HG02642 (cell line): Measurements from ENCODE around the gene CAMKMT.

ENCODE experiments used
- ATAC-seq: cut with Tn5 transposase; IDR thresholded peaks from one replicate; pipeline ENCODE4 v1.9.1; 2021; ENCODE audit warnings: mild to moderate bottlenecking; ENCODE audit not compliant: unreplicated experiment, poor library complexity

CAMKMT gene

DNA sequence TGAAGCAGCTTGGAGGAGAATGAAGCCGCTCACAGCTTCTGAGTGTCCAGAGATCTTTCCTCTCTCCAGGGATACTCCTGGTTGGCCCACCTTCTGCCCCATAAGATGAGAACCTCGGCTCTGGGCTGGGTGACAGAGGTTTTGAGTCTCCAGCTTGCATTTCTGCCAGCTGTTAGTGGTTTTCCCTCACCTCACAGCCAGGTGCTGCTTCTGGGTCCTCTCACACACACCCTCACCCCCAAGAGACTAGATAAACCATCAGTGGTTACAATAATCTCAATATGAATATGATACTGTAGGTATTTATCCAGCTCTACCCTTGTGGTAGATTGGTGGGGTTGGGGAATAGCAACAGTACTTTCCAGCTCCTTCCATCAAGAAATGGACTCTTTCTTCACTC is 418.0 kb downstream of the CAMKMT start:
- no peak for ATAC-seq

DNA sequence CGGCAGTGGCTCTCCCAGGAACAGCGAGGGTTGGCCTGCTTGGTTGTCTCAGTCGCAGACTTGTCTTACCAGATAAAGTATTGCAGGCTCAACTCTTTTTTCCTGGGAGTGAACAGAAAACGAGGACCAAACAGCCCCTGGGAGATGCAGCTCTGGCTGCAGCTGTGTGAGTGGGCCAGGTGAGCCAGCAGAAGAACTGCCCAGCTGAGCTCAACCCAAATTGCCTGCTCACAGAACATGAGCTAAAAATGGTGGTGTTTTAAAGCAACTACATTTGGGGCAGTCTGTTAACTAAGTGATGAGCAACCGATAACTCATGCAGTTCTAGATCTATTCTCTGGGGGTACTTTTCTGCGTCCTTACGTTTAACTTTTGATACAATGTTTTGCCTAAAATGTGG is 418.7 kb downstream of the CAMKMT start:
- no peak for ATAC-seq

DNA sequence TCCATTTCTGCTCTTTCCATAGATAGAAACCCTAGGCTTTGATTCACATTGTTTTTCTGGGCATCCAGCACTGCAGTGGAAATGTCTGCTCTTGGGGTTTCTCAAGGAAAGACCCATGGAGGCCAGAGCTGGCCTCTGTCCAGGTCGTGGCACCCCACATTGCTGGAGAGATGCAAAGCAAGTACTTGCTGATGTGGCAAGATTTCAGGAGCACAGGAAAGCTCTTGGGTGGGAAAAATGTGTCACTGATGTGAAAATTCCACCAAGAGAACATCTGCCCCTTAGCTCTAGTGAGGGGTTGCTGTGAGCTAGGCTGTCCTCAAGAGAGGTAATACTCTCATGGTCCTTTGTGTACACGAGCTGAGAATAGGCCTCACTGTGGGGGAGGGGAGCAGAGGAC is 423.7 kb downstream of the CAMKMT start:
- no peak for ATAC-seq

DNA sequence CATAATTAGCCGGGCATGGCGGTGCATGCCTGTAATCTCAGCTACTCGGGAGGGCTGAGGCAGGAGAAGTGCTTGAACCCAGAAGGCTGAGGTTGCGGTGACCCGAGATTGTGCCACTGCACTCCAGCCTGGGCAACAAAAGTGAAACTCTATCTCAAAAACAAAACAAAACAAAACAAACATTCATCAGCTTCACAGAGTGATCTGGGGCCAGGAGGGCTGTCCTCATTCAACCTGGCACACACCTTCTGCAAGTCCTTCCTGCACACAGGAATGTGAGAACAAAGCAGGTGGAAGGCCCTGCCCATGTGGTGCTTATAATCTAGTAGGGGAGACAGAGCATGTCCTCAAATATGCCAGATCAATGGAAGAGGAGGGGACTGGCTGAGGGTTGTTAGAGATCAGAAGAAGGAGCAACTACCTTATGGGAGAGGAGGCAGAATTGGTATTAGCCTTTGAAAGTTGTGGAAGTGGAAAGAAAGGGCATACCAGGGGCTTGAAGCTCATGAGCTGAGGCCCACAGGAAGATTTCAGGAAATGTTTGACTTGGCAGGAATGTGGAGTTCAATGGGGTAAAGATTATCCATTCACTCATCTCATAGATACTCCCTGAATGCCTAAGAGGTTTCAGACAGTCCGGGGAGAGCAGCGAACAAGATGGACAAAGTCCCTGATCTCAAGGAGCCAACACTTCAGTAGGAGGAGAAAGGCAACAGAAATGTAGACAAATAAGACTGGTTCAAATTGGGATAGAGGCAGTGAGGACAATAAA is 424.5 kb downstream of the CAMKMT start:
- ATAC-seq, result no peak

DNA sequence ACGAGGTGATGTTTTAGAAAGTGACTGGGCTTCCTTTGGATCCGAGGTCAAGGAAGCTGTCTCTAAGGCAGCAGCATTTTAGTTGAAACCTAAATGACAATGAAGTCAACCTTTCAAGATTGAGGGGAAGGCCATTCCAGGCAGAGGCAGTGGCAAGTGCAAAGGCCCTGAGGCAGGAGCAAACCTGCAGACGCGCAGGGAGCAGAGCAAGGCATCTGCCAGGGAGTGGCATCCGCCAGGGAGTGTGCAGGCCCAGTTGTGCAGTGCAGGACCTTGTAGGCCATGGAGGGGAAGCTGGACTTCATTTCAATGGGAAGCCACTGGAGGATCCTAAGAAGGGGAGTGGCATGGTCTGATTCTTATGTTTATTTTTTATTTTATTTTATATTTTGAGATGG is 425.1 kb downstream of the CAMKMT start:
- no peak for ATAC-seq

DNA sequence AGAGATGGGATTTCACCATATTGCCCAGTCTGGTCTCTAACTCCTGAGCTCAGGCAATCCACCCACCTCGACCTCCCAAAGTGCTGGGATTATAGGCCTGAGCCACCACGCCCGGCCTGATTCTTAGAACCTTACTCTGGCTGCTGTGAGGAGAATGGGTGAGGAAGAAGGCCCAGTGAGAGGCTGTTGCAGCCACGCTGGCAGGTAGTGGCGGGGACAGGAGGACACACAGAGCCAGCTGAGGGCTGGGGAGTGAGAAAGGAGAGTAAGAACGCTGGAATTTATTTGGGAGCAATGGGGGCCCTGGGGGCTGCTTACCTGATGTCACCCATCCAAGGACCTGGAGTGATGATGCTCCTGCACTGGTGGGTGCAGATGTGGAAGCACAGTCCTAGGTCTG is 425.9 kb downstream of the CAMKMT start:
- no peak for ATAC-seq

DNA sequence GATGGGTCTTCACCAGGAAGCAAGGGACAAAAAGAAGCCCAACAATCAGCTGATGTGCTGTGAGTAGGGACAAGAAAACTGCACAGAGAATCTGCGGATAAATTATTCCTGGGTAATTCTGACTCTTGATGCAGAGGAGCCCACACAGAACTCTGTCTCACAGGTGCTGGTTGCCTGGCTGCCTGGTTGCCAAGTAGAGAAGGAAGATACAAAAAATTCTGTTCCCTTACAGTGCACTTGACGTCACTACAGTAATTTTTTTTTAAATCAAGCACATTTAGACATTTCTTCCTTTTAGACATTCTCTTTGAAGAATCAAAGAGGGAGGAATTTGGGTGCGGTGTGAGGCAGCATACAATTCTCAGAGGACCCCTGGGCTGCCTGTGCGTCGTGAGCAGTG is 427.7 kb downstream of the CAMKMT start:
- ATAC-seq, result no peak

DNA sequence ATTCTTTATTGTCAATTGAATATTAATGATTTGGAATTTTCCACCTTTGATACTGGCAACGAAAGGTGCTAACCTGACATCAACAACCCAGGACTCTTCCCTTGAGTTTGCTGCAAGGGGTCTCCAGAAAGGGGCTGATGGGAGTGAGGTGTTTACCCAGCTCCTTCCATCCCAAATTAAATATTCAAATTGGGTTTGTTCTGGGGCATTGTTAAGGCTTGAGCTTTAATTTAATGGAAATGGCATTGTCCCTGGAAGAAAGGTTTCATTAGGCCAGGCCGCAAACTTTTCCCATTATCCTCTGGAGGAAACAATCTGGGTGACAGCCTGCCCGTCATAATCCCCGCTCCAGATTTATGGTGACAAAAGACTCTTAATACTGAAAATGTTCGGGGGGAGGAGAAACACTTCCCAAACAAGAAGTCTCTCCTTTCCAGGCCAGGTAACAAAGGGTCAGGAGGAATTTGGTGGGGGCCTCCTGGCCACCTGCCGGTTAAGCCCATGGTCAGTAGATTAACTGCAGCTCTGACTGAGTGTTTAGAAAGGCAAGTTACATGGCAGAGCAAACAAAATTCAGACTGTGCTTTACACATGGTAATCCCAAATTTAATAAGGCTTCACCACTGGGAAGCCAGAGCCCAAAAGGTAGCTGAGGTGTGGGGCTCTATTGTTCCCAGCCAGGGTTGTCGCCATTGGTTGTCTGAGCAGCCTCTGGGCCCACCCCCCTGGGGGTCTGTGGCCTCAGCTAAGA is 428.4 kb downstream of the CAMKMT start:
- ATAC-seq, result no peak

DNA sequence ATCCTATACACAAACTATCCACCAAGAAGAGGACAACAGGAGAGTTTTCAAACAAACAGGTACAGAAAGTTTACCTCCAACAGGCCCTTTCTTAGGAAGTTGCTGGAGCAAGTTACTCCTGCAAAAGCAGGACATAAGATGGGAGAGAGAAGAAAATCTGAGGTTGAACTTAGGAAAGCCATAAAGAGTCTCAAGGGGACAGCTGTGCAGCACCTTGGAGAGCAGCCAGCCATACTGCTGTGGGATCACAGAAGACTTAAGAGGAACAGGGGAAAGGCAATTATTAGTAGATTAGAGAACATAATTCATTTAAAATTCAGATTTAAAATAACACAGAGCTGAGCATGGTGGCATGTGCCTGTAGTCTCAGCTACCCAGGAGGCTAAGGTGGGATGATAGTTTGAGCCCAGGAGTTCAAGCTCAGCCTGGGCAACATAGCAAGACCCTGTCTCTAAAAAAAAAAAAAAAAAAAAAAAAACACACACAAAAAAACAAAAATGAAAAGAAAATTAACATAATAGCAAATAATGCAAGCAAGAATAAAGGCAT is 431.6 kb downstream of the CAMKMT start:
- ATAC-seq, result no peak

DNA sequence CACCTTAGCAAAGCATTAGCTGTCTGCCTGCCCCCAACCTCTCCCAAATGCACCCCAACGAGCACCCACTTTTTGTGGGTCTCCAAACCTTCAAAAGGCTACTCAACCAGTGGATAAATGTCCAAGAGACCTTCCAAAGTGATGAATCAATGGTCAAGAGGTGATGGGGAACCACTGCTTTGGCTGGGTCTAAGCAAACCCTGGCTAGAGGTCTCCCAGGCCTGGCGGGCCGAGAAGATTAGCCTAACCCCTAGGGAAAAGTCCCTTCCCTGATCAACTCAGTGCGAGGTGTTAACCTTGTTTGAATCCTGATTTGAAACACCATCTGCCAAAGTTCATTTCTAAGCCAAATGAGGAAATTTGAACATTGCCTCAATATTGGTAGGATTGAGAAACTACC is 435.0 kb downstream of the CAMKMT start:
- ATAC-seq, result no peak

DNA sequence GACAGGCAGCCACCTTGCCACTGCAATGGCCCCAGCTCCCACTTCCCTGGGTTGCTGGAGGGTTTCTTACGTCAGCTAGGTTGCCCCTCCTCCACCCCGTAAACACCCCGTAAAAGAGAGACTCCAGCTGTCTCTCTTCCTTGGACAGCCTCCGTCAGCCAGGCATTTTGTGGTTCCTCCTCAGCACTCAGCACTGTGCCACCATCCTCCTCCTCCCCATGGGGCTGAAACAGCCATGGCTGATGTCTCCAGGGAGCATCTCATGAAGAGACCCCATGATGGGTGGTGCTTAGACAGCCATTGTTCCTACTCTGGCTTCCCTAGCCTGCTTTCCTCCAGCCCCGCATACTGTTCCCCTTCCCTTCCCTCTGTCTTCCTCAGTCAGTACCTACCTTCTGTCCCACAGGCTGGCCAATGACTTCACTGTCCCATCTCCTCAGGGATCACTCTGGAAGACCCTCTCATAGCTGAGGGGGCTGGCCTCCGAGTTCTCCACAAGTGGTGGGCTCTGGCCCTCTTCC is 436.5 kb downstream of the CAMKMT start:
- ATAC-seq, result no peak

DNA sequence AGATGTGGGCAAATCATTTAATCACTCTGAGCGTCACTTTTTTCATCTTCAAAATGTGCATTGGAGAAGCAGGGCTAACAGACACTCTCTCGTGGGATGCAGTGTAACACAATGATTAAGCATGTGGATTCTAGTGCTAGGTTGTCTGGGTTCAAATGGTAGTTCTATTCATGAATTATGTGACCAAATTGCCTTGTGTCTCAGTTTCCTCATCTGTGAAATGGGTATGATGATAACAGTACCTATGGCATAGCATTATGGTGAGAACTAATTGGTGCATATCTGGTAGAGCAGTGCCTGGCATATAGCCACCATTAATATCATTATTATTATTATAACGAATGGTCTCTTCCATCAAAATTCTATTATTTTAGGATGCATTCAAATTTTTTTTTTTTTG is 437.4 kb downstream of the CAMKMT start:
- no peak for ATAC-seq

DNA sequence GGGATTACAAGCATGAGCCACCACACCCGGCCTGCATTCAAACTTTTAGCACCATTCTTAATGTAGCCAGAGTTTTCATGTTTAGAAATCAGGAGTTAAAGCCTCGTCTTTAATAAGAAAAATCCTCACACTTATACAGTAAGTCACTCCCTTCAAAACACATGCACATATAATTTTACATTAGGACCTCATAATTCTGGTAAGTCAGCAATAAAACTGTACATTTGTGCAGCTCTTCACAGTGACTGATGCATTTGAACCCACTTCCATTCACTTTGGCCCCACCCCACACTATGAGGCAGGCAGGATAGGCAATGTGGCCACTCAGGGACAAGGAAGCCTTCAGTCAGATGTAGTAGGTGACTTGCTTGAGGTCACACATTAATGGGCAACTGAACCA is 438.0 kb downstream of the CAMKMT start:
- no peak for ATAC-seq

DNA sequence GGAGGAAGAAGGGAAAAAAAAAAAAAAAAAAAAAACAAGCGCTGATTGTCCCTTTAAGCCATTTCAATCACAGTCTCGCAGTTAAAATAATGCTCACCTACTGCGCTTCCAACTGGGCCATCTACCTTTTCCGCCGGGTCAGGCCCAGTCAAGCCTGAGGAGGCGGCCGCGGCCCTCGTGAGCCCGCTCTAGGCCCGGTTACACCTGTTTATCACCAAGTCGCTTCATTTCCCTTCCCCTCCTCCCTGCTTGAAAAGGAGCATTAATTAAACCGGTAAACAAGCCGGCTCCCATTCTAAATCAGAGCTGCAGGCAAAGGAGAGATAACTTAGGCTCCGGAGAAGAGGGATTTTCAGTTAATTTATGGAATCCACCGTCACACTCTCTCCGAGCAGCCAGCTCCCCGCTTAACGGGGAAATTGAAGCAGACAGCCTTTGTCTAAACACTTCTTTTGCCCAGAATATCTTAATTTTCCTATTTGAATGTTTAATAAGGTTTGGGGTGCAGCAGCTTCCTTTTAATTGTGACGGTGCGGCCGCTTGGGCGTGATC is 439.6 kb downstream of the CAMKMT start:
- ATAC-seq, result no peak

DNA sequence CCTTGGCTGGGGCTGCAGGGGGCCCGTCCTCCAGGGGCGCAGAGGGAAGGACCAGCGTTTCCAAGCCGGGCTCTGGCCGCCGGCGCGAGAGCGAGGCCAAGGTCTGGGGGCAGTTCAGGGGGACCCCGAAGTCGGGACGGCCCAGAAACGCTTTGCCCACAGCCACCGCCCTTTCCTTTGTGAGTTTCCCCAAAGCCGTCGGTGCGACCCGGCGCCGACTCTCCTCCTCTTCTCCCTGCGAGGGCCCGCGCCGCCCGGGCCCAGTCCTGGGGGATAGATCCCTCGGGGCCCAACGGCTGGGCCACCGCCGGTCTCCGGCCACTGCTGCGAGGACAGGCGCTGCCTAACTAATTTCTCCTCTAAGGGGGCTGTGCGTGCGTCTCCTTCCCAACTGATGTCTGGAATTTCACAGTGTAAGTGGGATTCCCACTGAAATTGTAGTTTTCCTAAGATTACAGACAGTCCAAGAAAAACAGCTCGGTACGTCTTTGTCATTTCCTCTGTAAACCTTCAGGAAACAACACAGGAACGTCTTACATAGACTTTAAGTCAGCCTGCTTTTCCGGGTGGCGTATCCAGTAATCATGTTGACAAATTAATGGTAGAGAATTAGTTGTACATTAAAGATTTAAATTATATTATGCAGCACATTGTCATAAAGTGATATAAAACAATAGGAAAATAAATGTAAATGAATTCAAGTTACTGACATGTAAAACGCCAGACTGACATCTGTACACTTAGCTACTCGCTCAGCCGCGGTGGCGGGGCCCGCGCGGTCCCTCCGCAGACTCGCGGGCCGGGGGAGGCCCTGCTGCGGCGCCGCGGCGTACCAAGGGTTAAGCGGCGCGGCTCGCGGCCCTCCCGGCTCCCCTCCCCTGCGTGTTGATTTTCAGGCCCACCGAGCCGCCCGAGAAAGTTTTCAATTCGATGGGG is 440.4 kb downstream of the CAMKMT start:
- ATAC-seq, result no peak

DNA sequence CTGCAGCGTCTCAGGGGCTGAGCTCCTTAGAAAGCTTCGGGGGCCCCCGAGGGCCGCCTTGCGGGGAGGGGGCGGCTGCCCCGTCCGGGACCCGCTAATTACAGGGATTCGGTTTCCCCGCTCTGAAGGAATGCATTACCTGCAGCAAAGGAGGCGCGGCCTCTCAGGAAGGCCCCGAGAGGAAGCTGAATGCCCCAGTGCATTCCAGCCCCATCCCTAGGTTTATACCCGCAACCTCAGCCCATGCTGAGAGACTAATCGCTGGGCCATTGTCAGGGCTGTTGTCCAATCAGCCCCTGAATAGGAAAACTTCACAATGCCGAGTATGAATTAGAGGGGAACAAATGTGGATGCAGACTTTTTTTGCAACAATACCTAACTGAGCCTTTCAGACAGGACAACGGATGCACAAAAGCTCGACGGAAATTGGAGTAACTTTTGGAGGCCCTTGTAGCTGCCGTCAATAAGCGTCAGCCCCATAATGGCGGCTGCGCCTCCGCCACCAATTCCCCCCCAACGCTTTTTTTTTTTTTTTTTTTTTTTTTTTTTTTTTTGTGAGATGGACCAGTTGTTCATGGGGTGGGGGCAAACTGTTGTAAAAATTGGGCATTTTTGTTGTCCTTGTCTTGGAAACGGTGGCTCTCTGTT is 441.2 kb downstream of the CAMKMT start:
- no peak for ATAC-seq

DNA sequence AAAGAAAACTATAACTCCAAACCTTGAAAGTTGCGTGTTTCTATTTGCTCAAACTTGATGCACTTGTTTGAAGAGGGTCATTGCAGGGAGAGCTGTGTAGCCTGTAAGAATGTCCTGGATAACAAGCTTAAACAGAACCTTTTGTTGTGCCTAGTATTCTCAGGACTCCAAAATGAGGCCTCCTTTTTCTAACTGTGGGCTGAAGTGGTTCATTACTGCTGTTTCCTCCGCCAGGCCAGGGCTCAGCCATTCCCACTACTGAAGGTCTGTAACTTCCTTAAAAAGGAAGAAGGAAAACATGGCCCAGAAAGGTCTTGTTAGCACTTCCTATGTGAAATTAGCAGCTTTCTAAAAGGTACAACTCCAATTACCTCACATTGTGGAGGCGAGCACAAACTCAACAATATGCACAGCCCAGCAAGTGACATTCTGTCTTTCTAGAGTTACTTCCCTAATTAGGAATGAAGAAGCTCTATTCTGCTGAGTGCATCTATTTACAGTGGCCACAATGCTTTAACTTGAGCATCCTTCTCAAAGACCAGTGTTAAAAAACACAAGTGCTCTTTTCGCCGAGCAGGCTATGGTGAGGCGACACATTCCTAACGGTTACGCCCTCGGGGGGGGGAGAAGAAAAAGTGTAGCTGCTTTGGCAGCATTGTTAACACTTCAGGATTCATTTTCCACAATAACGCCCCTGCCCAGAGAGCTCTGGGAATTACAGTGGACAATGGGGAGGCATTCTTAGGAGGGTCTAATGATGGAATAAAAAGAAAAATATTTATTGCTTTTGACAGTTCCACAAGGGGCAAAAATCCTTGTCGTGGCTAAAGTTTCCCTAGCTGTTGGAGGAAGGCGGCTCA is 442.9 kb downstream of the CAMKMT start:
- ATAC-seq, result no peak

DNA sequence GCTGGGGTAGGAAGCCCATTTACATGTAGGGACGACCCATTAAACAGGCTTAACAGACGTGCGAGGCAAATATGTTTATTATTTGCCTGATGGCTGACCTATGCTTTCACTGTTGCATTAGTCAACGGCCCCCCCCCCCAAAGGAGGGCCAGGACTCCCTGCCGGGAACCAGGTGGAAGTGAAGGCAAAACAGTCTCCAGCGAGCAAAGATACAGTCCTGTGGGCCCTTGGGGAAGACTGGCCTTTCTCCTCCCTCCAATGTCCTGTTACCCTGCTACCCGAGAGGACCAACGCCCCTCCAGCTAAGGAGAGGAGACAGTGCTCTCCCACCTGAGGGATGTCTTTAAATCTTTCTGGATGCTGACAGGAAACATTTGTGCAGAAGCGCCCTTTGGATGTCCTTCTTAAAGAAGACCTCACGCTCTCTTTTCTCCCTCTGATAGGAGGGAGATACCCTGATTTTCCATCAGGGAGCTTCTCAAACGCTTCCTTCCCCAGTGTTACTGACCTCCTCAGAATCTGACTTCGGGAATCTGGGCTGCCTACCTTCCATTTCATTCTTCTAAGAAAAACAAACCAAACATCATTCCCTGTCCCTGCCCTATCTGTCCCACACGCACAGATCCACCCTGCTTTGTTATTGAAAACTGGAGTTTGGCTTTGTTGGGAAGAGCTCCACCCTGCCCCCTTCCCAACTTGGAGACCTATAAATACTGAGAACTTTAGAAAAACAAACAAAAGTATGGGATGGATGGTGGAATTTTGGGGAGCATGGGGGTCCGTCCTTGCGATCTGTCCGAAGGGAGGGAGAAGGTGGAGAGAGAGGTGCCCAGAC is 443.9 kb downstream of the CAMKMT start:
- no peak for ATAC-seq
